ENCODE measurements around the gene MAP3K19.

Gene MAP3K19

GRCh38 chr2:134918526-134919340 lies 128.5 kb downstream of the MAP3K19 start, which contains the start of gene CCNT2 (continued):
- TF ChIP-seq KLF10 (tag by site-specific recombination; IDR thresholded peaks at IDR 0.05) (peak; percentile 52; the same call in 1 of the 2 replicates), ZXDB (tag by site-specific recombination; IDR thresholded peaks at IDR 0.05) (peak; percentile 54; the same call in 1 of the 2 replicates), ZNF157 (tag by site-specific recombination; IDR thresholded peaks at IDR 0.05) (no peak), ZNF610 (tag by site-specific recombination; IDR thresholded peaks at IDR 0.05; ENCODE audit: borderline replicate concordance) (0 out of 2 replicates have a peak, but pooled peaks have one; percentile 48), ZFHX2 (tag by site-specific recombination; conservative IDR thresholded peaks at IDR 0.05) (peak; percentile 61), ZSCAN23 (tag by site-specific recombination; IDR thresholded peaks at IDR 0.05) (no peak), ZNF133 (tag by site-specific recombination; IDR thresholded peaks at IDR 0.05) (no peak), ZNF791 (tag by site-specific recombination; IDR thresholded peaks at IDR 0.05) (no peak), TCF7L2 (IDR thresholded peaks at IDR 0.05; ENCODE audit: borderline replicate concordance, low read depth, low read length) (no peak), ZBTB48 (tag by site-specific recombination; IDR thresholded peaks at IDR 0.05) (peak; percentile 92), ZFP3 (tag by site-specific recombination; IDR thresholded peaks at IDR 0.05; ENCODE audit: low read depth) (no peak), ZBTB26 (tag by site-specific recombination; optimal IDR thresholded peaks at IDR 0.05) (peak; percentile 96), KLF16 (tag by site-specific recombination; IDR thresholded peaks at IDR 0.05) (peak; percentile 67), ZSCAN5A (tag by site-specific recombination; IDR thresholded peaks at IDR 0.05) (0 out of 2 replicates have a peak, but pooled peaks have one; percentile 22), ZNF596 (tag by site-specific recombination; IDR thresholded peaks at IDR 0.05) (0 out of 2 replicates have a peak, but pooled peaks have one; percentile 8), ZNF623 (tag by site-specific recombination; IDR thresholded peaks at IDR 0.05) (no peak), GLIS2 (tag by site-specific recombination; IDR thresholded peaks at IDR 0.05) (peak; percentile 79), SP3 (tag by site-specific recombination; IDR thresholded peaks at IDR 0.05) (peak; percentile 93), REPIN1 (tag by site-specific recombination; IDR thresholded peaks at IDR 0.05; ENCODE audit: low read depth) (no peak), ZEB2 (tag by site-specific recombination; IDR thresholded peaks at IDR 0.05) (peak; percentile 65; the same call in 1 of the 2 replicates), ZBTB17 (tag by site-specific recombination; IDR thresholded peaks at IDR 0.05) (no peak)
- TF ChIP-seq, protein P1, sequence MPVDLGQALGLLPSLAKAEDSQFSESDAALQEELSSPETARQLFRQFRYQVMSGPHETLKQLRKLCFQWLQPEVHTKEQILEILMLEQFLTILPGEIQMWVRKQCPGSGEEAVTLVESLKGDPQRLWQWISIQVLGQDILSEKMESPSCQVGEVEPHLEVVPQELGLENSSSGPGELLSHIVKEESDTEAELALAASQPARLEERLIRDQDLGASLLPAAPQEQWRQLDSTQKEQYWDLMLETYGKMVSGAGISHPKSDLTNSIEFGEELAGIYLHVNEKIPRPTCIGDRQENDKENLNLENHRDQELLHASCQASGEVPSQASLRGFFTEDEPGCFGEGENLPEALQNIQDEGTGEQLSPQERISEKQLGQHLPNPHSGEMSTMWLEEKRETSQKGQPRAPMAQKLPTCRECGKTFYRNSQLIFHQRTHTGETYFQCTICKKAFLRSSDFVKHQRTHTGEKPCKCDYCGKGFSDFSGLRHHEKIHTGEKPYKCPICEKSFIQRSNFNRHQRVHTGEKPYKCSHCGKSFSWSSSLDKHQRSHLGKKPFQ (tag by site-specific recombination; IDR thresholded peaks at IDR 0.05), result 0 out of 2 replicates have a peak, but pooled peaks have one; percentile 17
- TF ChIP-seq, protein P2, sequence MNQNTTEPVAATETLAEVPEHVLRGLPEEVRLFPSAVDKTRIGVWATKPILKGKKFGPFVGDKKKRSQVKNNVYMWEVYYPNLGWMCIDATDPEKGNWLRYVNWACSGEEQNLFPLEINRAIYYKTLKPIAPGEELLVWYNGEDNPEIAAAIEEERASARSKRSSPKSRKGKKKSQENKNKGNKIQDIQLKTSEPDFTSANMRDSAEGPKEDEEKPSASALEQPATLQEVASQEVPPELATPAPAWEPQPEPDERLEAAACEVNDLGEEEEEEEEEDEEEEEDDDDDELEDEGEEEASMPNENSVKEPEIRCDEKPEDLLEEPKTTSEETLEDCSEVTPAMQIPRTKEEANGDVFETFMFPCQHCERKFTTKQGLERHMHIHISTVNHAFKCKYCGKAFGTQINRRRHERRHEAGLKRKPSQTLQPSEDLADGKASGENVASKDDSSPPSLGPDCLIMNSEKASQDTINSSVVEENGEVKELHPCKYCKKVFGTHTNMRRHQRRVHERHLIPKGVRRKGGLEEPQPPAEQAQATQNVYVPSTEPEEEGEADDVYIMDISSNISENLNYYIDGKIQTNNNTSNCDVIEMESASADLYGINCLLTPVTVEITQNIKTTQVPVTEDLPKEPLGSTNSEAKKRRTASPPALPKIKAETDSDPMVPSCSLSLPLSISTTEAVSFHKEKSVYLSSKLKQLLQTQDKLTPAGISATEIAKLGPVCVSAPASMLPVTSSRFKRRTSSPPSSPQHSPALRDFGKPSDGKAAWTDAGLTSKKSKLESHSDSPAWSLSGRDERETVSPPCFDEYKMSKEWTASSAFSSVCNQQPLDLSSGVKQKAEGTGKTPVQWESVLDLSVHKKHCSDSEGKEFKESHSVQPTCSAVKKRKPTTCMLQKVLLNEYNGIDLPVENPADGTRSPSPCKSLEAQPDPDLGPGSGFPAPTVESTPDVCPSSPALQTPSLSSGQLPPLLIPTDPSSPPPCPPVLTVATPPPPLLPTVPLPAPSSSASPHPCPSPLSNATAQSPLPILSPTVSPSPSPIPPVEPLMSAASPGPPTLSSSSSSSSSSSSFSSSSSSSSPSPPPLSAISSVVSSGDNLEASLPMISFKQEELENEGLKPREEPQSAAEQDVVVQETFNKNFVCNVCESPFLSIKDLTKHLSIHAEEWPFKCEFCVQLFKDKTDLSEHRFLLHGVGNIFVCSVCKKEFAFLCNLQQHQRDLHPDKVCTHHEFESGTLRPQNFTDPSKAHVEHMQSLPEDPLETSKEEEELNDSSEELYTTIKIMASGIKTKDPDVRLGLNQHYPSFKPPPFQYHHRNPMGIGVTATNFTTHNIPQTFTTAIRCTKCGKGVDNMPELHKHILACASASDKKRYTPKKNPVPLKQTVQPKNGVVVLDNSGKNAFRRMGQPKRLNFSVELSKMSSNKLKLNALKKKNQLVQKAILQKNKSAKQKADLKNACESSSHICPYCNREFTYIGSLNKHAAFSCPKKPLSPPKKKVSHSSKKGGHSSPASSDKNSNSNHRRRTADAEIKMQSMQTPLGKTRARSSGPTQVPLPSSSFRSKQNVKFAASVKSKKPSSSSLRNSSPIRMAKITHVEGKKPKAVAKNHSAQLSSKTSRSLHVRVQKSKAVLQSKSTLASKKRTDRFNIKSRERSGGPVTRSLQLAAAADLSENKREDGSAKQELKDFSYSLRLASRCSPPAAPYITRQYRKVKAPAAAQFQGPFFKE (tag by site-specific recombination; IDR thresholded peaks at IDR 0.05; ENCODE audit: borderline replicate concordance), result no peak
- TF ChIP-seq, protein P3, sequence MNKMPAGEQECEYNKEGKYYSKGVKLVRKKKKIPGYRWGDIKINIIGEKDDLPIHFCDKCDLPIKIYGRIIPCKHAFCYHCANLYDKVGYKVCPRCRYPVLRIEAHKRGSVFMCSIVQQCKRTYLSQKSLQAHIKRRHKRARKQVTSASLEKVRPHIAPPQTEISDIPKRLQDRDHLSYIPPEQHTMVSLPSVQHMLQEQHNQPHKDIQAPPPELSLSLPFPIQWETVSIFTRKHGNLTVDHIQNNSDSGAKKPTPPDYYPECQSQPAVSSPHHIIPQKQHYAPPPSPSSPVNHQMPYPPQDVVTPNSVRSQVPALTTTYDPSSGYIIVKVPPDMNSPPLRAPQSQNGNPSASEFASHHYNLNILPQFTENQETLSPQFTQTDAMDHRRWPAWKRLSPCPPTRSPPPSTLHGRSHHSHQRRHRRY (tag by site-specific recombination; IDR thresholded peaks at IDR 0.05), result no peak
- TF ChIP-seq, protein P4, sequence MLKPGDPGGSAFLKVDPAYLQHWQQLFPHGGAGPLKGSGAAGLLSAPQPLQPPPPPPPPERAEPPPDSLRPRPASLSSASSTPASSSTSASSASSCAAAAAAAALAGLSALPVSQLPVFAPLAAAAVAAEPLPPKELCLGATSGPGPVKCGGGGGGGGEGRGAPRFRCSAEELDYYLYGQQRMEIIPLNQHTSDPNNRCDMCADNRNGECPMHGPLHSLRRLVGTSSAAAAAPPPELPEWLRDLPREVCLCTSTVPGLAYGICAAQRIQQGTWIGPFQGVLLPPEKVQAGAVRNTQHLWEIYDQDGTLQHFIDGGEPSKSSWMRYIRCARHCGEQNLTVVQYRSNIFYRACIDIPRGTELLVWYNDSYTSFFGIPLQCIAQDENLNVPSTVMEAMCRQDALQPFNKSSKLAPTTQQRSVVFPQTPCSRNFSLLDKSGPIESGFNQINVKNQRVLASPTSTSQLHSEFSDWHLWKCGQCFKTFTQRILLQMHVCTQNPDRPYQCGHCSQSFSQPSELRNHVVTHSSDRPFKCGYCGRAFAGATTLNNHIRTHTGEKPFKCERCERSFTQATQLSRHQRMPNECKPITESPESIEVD (tag by site-specific recombination; IDR thresholded peaks at IDR 0.05), result no peak

Data from HEK293 (cell line).